Chondrocyte (in vitro differentiated cells): Measurements from ENCODE around the gene GNPDA1. TPM values are rescaled to one million over a fixed set of nuclear protein-coding genes. Genes with fewer than 3 reads are reported as not detected.
"Not testable (repeated sequence)": the region's sequence is repeated elsewhere in the genome, so short reads cannot be mapped to it uniquely, and the experiment has no call there.

Source experiments
- DNase-seq: peaks from one replicate; pipeline ENCODE4 v3.0.0; 2021; ENCODE audit warnings: mixed read lengths, low spot score
- H3K27ac Mint-ChIP-seq: one replicate; pipeline ENCODE4 v1.8.0; 2021; ENCODE audit warnings: mild to moderate bottlenecking, moderate library complexity, mixed read lengths; ENCODE audit not compliant: unreplicated experiment
- H3K27me3 Mint-ChIP-seq: 2 replicates; pipeline ENCODE4 v1.8.0; 2021; ENCODE audit warnings: low read depth, mixed read lengths
- H3K36me3 Mint-ChIP-seq: 2 replicates; pipeline ENCODE4 v1.8.0; 2021; ENCODE audit warnings: low read depth, mixed read lengths
- H3K4me1 Mint-ChIP-seq: 2 replicates; pipeline ENCODE4 v1.8.0; 2021; ENCODE audit warnings: low read depth, mild to moderate bottlenecking, mixed read lengths
- H3K4me3 Mint-ChIP-seq: one replicate; pipeline ENCODE4 v1.8.0; 2021; ENCODE audit warnings: mild to moderate bottlenecking, moderate library complexity, mixed read lengths; ENCODE audit not compliant: unreplicated experiment
- H3K9me3 Mint-ChIP-seq: 2 replicates; pipeline ENCODE4 v1.8.0; 2021; ENCODE audit warnings: low read depth, mixed read lengths
- total RNA-seq: library from RNA; stranded (reverse); gene quantifications from 3 replicates; pipeline ENCODE4 v1.2.1, GENCODE V29; 2021
- TF ChIP-seq, protein P1 (sequence below): fragments of 200-600 bp; sonication (generic); IDR thresholded peaks from 2 replicates; pipeline ENCODE4 v1.5.0; 2021; ENCODE audit warnings: antibody characterized with exemption, mild to moderate bottlenecking, moderate library complexity

The GNPDA1 gene
- total RNA-seq, 1 donor from 2014 or later, result 34.5 TPM

DNA sequence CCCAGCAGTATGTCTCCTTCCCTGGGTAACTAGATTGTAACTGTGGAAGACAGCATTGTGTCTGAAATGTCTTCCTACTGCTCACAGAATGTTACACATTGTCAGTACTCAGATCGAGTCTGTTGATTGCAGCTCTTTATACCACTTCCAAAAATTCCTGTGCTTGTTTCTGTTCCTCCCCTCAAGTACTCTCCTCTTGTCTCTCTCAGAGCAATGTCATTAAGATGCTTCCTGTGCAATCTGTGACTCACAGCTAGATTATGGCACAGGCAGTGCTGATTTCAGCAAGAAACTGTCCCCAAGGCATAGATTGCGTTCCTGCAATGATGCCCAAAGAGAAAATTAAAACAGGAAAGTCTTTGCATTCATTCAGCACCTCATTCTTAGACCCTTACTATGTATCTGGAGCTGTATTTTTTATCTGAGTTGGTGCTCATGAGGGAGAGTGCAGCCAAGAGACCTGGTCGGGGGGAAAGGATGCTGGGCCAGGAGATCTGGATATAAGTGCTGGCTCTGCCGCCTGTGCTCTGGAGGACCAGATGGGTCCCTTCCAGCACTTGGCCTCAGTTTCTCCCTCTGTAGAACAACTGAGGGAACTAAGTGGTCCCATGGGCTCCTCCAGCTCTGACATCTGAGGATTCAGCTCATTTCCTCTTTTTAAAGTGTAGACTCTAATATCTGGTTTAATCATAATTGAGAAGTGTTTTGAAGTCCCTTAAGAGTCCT is 40.8 kb upstream of the GNPDA1 start:
- H3K4me1 Mint-ChIP-seq, result peaks cover 19% of the 10 kb centered on the region
- no peaks in the 10 kb centered on the region for H3K27me3 Mint-ChIP-seq
- no peaks in the 10 kb centered on the region for H3K9me3 Mint-ChIP-seq
- TF ChIP-seq, protein P1, sequence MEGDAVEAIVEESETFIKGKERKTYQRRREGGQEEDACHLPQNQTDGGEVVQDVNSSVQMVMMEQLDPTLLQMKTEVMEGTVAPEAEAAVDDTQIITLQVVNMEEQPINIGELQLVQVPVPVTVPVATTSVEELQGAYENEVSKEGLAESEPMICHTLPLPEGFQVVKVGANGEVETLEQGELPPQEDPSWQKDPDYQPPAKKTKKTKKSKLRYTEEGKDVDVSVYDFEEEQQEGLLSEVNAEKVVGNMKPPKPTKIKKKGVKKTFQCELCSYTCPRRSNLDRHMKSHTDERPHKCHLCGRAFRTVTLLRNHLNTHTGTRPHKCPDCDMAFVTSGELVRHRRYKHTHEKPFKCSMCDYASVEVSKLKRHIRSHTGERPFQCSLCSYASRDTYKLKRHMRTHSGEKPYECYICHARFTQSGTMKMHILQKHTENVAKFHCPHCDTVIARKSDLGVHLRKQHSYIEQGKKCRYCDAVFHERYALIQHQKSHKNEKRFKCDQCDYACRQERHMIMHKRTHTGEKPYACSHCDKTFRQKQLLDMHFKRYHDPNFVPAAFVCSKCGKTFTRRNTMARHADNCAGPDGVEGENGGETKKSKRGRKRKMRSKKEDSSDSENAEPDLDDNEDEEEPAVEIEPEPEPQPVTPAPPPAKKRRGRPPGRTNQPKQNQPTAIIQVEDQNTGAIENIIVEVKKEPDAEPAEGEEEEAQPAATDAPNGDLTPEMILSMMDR, result no peak
- H3K36me3 Mint-ChIP-seq, result no peaks in the 10 kb centered on the region
- no peak overlapping the region for H3K4me3 Mint-ChIP-seq
- DNase-seq, result no peak
- peak overlapping the region; percentile 81 for H3K27ac Mint-ChIP-seq

DNA sequence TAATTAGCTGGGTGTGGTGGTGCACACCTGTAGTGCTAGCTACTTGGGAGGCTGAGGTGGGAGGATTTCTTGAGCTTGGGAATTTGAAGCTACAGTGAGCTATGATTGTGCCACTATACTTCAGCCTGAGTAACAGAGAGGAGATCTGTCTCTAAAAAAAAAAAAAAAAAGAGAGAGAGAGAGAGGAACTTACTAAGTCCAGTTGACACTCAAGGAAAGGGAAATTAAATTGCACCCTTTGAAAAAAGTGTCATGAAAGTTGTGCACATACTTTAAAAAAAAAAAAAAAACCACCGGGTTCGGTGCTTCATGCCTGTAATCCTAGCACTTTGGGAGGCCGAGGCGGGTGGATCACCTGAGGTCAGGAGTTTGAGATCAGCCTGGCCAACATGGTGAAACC is 39.2 kb upstream of the GNPDA1 start:
- DNase-seq, result not testable (repeated sequence)

DNA sequence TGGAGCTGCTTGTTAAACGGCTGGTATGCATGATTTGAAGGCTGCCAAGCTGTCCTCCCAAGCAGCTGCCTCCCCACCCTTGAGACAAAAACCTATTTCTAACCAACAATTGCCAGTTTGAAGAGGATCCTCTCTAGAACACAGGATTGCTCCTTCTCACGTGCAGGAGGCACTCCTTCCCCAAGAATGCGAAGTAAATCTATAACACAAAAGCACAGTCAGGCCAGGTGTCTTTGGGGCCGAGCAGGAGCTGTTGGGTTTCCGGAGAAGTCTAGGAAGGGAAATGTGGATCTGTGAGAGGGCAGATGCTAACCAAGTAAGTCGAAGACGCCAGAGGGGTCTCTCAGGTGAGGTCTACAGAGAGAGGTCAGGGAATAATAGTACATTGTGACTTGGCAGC is 35.4 kb upstream of the GNPDA1 start:
- no peak for DNase-seq
- Mint-ChIP-seq H3K9me3 (no peaks in the 10 kb centered on the region), H3K36me3 (no peaks in the 10 kb centered on the region), H3K4me3 (no peak overlapping the region), H3K27ac (no peak overlapping the region), H3K27me3 (no peaks in the 10 kb centered on the region), H3K4me1 (peaks cover 4% of the 10 kb centered on the region)
- TF ChIP-seq, protein P1, result no peak

More for the DNA sequence above, 39.2 kb upstream of the GNPDA1 start:
- H3K36me3 Mint-ChIP-seq, H3K4me3 Mint-ChIP-seq, H3K27ac Mint-ChIP-seq, H3K27me3 Mint-ChIP-seq, H3K9me3 Mint-ChIP-seq: not testable (repeated sequence)
- peaks cover 17% of the 10 kb centered on the region for H3K4me1 Mint-ChIP-seq

DNA sequence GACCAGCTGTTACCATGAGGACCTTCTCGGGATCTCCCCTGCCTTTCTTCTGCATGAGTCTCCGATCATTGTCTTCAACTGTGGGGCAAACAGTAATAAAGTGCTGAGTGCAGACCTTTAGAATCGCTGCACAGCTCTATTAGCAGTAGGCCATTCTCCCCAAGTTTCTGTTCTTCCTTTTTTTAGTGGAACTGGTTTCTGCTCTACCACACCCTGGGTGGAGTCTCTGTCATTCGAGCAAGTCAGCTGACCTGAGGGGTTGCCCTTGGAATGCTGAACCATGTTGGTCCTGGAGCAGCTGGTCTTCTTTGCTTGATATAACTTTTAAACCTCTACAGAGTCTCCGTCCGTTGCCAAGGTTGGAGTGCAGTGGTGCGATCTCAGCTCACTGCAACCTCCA is 33.4 kb upstream of the GNPDA1 start:
- no peak overlapping the region for H3K27ac Mint-ChIP-seq

DNA sequence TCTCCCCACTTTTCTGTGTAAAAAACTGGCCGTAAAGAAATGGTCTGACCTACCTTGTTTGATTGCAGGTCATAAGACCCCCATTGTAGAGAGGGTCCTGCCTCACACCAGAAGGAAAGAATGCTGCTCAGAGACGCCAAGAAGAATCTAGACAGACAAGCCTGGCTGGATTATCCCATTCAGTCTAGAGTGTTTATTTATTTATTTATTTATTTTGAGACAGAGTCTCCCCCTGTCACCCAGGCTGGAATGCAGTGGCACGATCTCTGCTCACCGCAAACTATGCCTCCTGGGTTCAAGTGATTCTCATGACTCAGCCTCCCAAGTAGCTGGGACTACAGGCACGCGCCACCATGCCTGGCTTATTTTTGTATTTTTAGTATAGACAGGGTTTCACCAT is 28.1 kb upstream of the GNPDA1 start:
- H3K4me3 Mint-ChIP-seq, DNase-seq, H3K36me3 Mint-ChIP-seq, H3K4me1 Mint-ChIP-seq, H3K9me3 Mint-ChIP-seq, H3K27ac Mint-ChIP-seq, H3K27me3 Mint-ChIP-seq: not testable (repeated sequence)

More for the DNA sequence above, 33.4 kb upstream of the GNPDA1 start:
- Mint-ChIP-seq H3K4me1 (no peaks in the 10 kb centered on the region), H3K4me3 (no peak overlapping the region), H3K27me3 (no peaks in the 10 kb centered on the region), H3K9me3 (no peaks in the 10 kb centered on the region), H3K36me3 (no peaks in the 10 kb centered on the region)
- no peak for DNase-seq
- TF ChIP-seq, protein P1, result no peak

DNA sequence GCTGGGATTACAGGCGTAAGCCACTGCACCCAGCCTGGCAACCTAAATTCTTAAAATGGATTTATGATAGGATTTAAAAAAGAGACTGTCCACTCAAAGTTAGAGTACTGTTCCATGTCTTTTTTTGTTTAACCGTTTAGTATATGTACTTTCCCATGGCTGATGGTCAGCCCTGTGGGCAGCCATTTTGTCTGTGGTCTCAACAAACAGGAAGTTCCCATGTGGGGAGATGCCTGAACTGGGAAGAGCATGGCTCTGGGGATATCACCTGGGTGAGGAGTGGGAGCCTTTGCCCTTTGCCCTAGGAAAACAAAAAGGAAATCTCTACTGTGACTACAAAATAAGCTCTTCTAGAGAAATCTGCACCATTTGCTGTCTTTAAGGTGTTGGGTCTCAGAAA is 27.5 kb upstream of the GNPDA1 start:
- TF ChIP-seq, protein P1, result no peak
- no peaks in the 10 kb centered on the region for H3K36me3 Mint-ChIP-seq
- no peaks in the 10 kb centered on the region for H3K27me3 Mint-ChIP-seq
- no peaks in the 10 kb centered on the region for H3K4me1 Mint-ChIP-seq
- H3K9me3 Mint-ChIP-seq, result no peaks in the 10 kb centered on the region
- no peak overlapping the region for H3K4me3 Mint-ChIP-seq
- DNase-seq, result no peak
- no peak overlapping the region for H3K27ac Mint-ChIP-seq
